Activated naive CD8-positive, alpha-beta T cell treated with anti-CD3 and anti-CD28 coated beads for 36 hours (primary cell): ENCODE data around the gene MAGOH. TPM values are rescaled to one million over a fixed set of nuclear protein-coding genes. Genes with fewer than 3 reads are reported as not detected.

Experiments
- DNase-seq: peaks from one replicate; pipeline ENCODE4 v3.0.0; 2021
- H3K27ac Mint-ChIP-seq: one replicate; pipeline ENCODE4 v1.8.0; 2022; ENCODE audit warnings: mild to moderate bottlenecking, moderate library complexity, mixed read lengths
- H3K27me3 Mint-ChIP-seq: one replicate; pipeline ENCODE4 v1.8.0; 2022; ENCODE audit warnings: mild to moderate bottlenecking, mixed read lengths
- H3K36me3 Mint-ChIP-seq: one replicate; pipeline ENCODE4 v1.8.0; 2021; ENCODE audit warnings: mild to moderate bottlenecking, mixed read lengths
- H3K4me1 Mint-ChIP-seq: one replicate; pipeline ENCODE4 v1.8.0; 2021; ENCODE audit warnings: mixed read lengths
- H3K4me3 Mint-ChIP-seq: one replicate; pipeline ENCODE4 v1.8.0; 2022; ENCODE audit warnings: mild to moderate bottlenecking, moderate library complexity, mixed read lengths
- H3K9me3 Mint-ChIP-seq: one replicate; pipeline ENCODE4 v1.8.0; 2022; ENCODE audit warnings: mixed read lengths
- total RNA-seq, 2 experiments: library from RNA; stranded (reverse); gene quantifications; one replicate each; pipeline ENCODE4 v1.2.3, GENCODE V29; 2021

Gene MAGOH
- total RNA-seq, 2 experiments from 2014 or later, result 114 to 118 TPM

- H3K27me3 Mint-ChIP-seq, result no peaks in the 10 kb centered on the region
These were observed 37.2 kb upstream of the MAGOH start for GRCh38 chr1:53275566-53275965.

GRCh38 chr1:53274541-53275185, 36.3 kb upstream of the MAGOH start:
- DNase-seq, result no peak
- H3K27ac Mint-ChIP-seq, result no peak overlapping the region
- H3K27me3 Mint-ChIP-seq, result no peaks in the 10 kb centered on the region
- no peaks in the 10 kb centered on the region for H3K9me3 Mint-ChIP-seq
- no peak overlapping the region for H3K4me3 Mint-ChIP-seq
- H3K4me1 Mint-ChIP-seq, result peaks cover 2% of the 10 kb centered on the region
- peaks cover 20% of the 10 kb centered on the region for H3K36me3 Mint-ChIP-seq

More at GRCh38 chr1:53275566-53275965, 37.2 kb upstream of the MAGOH start:
- Mint-ChIP-seq H3K4me1 (no peaks in the 10 kb centered on the region), H3K4me3 (no peak overlapping the region), H3K9me3 (no peaks in the 10 kb centered on the region), H3K36me3 (peaks cover 20% of the 10 kb centered on the region), H3K27ac (no peak overlapping the region)
- DNase-seq, result no peak

- H3K9me3 Mint-ChIP-seq, result no peaks in the 10 kb centered on the region
- H3K4me1 Mint-ChIP-seq, result peaks cover 2% of the 10 kb centered on the region
- H3K4me3 Mint-ChIP-seq, result no peak overlapping the region
- DNase-seq, result no peak
- H3K36me3 Mint-ChIP-seq, result peaks cover 20% of the 10 kb centered on the region
- H3K27me3 Mint-ChIP-seq, result no peaks in the 10 kb centered on the region
- H3K27ac Mint-ChIP-seq, result no peak overlapping the region
These were observed 35.7 kb upstream of the MAGOH start for GRCh38 chr1:53274026-53274425.

- no peaks in the 10 kb centered on the region for H3K9me3 Mint-ChIP-seq
- H3K4me1 Mint-ChIP-seq, result peaks cover 2% of the 10 kb centered on the region
- H3K4me3 Mint-ChIP-seq, result no peak overlapping the region
- no peak for DNase-seq
- no peak overlapping the region for H3K27ac Mint-ChIP-seq
- no peaks in the 10 kb centered on the region for H3K27me3 Mint-ChIP-seq
- peaks cover 20% of the 10 kb centered on the region for H3K36me3 Mint-ChIP-seq
These were observed 35.2 kb upstream of the MAGOH start for GRCh38 chr1:53273526-53273925.

GRCh38 chr1:53272349-53272748, 34.0 kb upstream of the MAGOH start:
- H3K4me3 Mint-ChIP-seq, result no peak overlapping the region
- no peak overlapping the region for H3K27ac Mint-ChIP-seq

GRCh38 chr1:53271446-53272090, 33.2 kb upstream of the MAGOH start:
- Mint-ChIP-seq H3K4me1 (peaks cover 2% of the 10 kb centered on the region), H3K9me3 (no peaks in the 10 kb centered on the region), H3K36me3 (peaks cover 18% of the 10 kb centered on the region), H3K27me3 (no peaks in the 10 kb centered on the region), H3K27ac (no peak overlapping the region), H3K4me3 (no peak overlapping the region)
- DNase-seq, result no peak

More at GRCh38 chr1:53272349-53272748, 34.0 kb upstream of the MAGOH start:
- Mint-ChIP-seq H3K27me3 (no peaks in the 10 kb centered on the region), H3K36me3 (peaks cover 12% of the 10 kb centered on the region), H3K4me1 (peaks cover 2% of the 10 kb centered on the region), H3K9me3 (no peaks in the 10 kb centered on the region)
- no peak for DNase-seq

GRCh38 chr1:53270873-53271272, 32.6 kb upstream of the MAGOH start:
- peaks cover 2% of the 10 kb centered on the region for H3K4me1 Mint-ChIP-seq
- no peak overlapping the region for H3K27ac Mint-ChIP-seq
- no peaks in the 10 kb centered on the region for H3K27me3 Mint-ChIP-seq
- H3K9me3 Mint-ChIP-seq, result no peaks in the 10 kb centered on the region
- no peak for DNase-seq
- peaks cover 21% of the 10 kb centered on the region for H3K36me3 Mint-ChIP-seq
- no peak overlapping the region for H3K4me3 Mint-ChIP-seq

- no peak overlapping the region for H3K27ac Mint-ChIP-seq
- H3K4me3 Mint-ChIP-seq, result no peak overlapping the region
- no peak for DNase-seq
- peaks cover 2% of the 10 kb centered on the region for H3K4me1 Mint-ChIP-seq
- H3K27me3 Mint-ChIP-seq, result no peaks in the 10 kb centered on the region
- no peaks in the 10 kb centered on the region for H3K9me3 Mint-ChIP-seq
- peaks cover 26% of the 10 kb centered on the region for H3K36me3 Mint-ChIP-seq
These were observed 31.8 kb upstream of the MAGOH start for GRCh38 chr1:53270107-53270506.

GRCh38 chr1:53267761-53268160, 29.4 kb upstream of the MAGOH start:
- H3K9me3 Mint-ChIP-seq, result no peaks in the 10 kb centered on the region
- H3K36me3 Mint-ChIP-seq, result peaks cover 38% of the 10 kb centered on the region
- no peaks in the 10 kb centered on the region for H3K27me3 Mint-ChIP-seq
- DNase-seq, result no peak
- H3K4me3 Mint-ChIP-seq, result no peak overlapping the region
- H3K4me1 Mint-ChIP-seq, result peaks cover 2% of the 10 kb centered on the region
- H3K27ac Mint-ChIP-seq, result no peak overlapping the region

GRCh38 chr1:53266038-53266437, 27.7 kb upstream of the MAGOH start:
- H3K4me3 Mint-ChIP-seq, result no peak overlapping the region
- no peak overlapping the region for H3K27ac Mint-ChIP-seq
- H3K9me3 Mint-ChIP-seq, result no peaks in the 10 kb centered on the region
- peaks cover 39% of the 10 kb centered on the region for H3K36me3 Mint-ChIP-seq
- H3K27me3 Mint-ChIP-seq, result no peaks in the 10 kb centered on the region
- DNase-seq, result no peak
- peaks cover 2% of the 10 kb centered on the region for H3K4me1 Mint-ChIP-seq

- peaks cover 42% of the 10 kb centered on the region for H3K36me3 Mint-ChIP-seq
These were observed 27.3 kb upstream of the MAGOH start for GRCh38 chr1:53265581-53265980.

GRCh38 chr1:53264048-53264447, 25.7 kb upstream of the MAGOH start:
- H3K27ac Mint-ChIP-seq, result no peak overlapping the region
- H3K9me3 Mint-ChIP-seq, result no peaks in the 10 kb centered on the region
- H3K36me3 Mint-ChIP-seq, result peaks cover 48% of the 10 kb centered on the region
- DNase-seq, result no peak
- H3K27me3 Mint-ChIP-seq, result no peaks in the 10 kb centered on the region
- H3K4me3 Mint-ChIP-seq, result no peak overlapping the region
- H3K4me1 Mint-ChIP-seq, result no peaks in the 10 kb centered on the region

More at GRCh38 chr1:53265581-53265980, 27.3 kb upstream of the MAGOH start:
- DNase-seq, result no peak
- Mint-ChIP-seq H3K4me1 (peaks cover 2% of the 10 kb centered on the region), H3K27ac (no peak overlapping the region), H3K27me3 (no peaks in the 10 kb centered on the region), H3K4me3 (no peak overlapping the region), H3K9me3 (no peaks in the 10 kb centered on the region)

GRCh38 chr1:53262000-53262399, 23.7 kb upstream of the MAGOH start:
- Mint-ChIP-seq H3K27ac (no peak overlapping the region), H3K36me3 (peaks cover 59% of the 10 kb centered on the region), H3K4me3 (no peak overlapping the region), H3K9me3 (no peaks in the 10 kb centered on the region), H3K27me3 (no peaks in the 10 kb centered on the region), H3K4me1 (no peaks in the 10 kb centered on the region)
- DNase-seq, result no peak

GRCh38 chr1:53260631-53261247, 22.4 kb upstream of the MAGOH start:
- DNase-seq, result no peak
- H3K36me3 Mint-ChIP-seq, result peaks cover 48% of the 10 kb centered on the region
- no peak overlapping the region for H3K27ac Mint-ChIP-seq
- H3K4me1 Mint-ChIP-seq, result no peaks in the 10 kb centered on the region
- no peaks in the 10 kb centered on the region for H3K9me3 Mint-ChIP-seq
- H3K4me3 Mint-ChIP-seq, result no peak overlapping the region
- H3K27me3 Mint-ChIP-seq, result no peaks in the 10 kb centered on the region

- Mint-ChIP-seq H3K27ac (no peak overlapping the region), H3K36me3 (peaks cover 41% of the 10 kb centered on the region), H3K4me3 (no peak overlapping the region), H3K4me1 (no peaks in the 10 kb centered on the region), H3K9me3 (no peaks in the 10 kb centered on the region), H3K27me3 (no peaks in the 10 kb centered on the region)
- DNase-seq, result no peak
These were observed 21.6 kb upstream of the MAGOH start for GRCh38 chr1:53259932-53260331.

- no peak for DNase-seq
- Mint-ChIP-seq H3K4me3 (no peak overlapping the region), H3K27me3 (no peaks in the 10 kb centered on the region), H3K4me1 (no peaks in the 10 kb centered on the region), H3K27ac (no peak overlapping the region), H3K36me3 (peaks cover 34% of the 10 kb centered on the region), H3K9me3 (no peaks in the 10 kb centered on the region)
These were observed 19.9 kb upstream of the MAGOH start for GRCh38 chr1:53258216-53258615.
